H9 (cell line): Measurements from ENCODE around the gene ABLIM3. TPM values are rescaled to one million over a fixed set of nuclear protein-coding genes. Genes with fewer than 3 reads are reported as not detected.

Experiments
- DNase-seq: peaks from one replicate; pipeline ENCODE4 v3.0.0-alpha.2; 2017
- H2AFZ ChIP-seq: one replicate; pipeline ENCODE4 v1.6.1; 2013; ENCODE audit warnings: mild to moderate bottlenecking, low read length, control low read depth, moderate library complexity
- H2AK5ac ChIP-seq: 2 replicates; pipeline ENCODE4 v1.6.1; 2013; ENCODE audit warnings: low read length, control low read depth, mixed read lengths; ENCODE audit not compliant: insufficient read length
- H2BK120ac ChIP-seq: one replicate; pipeline ENCODE4 v1.6.1; 2013; ENCODE audit warnings: low read depth, mild to moderate bottlenecking, low read length, control low read depth, inconsistent platforms; ENCODE audit not compliant: poor library complexity, severe bottlenecking
- H2BK12ac ChIP-seq: 2 replicates; pipeline ENCODE4 v1.6.1; 2013; ENCODE audit warnings: low read length, control low read depth, mixed read lengths, low read depth; ENCODE audit not compliant: insufficient read length
- H2BK15ac ChIP-seq: 2 replicates; pipeline ENCODE4 v1.6.1; 2013; ENCODE audit warnings: low read depth, low read length, control low read depth
- H2BK20ac ChIP-seq: one replicate; pipeline ENCODE4 v1.6.1; 2013; ENCODE audit warnings: low read depth, mild to moderate bottlenecking, low read length, control low read depth, inconsistent platforms; ENCODE audit not compliant: poor library complexity, severe bottlenecking
- H2BK5ac ChIP-seq: 2 replicates; pipeline ENCODE4 v1.6.1; 2013; ENCODE audit warnings: low read length, control low read depth, mixed read lengths; ENCODE audit not compliant: insufficient read length
- H3K14ac ChIP-seq: 2 replicates; pipeline ENCODE4 v1.6.1; 2013; ENCODE audit warnings: low read length, control low read depth; ENCODE audit not compliant: insufficient read depth
- H3K18ac ChIP-seq: 2 replicates; pipeline ENCODE4 v1.6.1; 2013; ENCODE audit warnings: low read depth, mild to moderate bottlenecking, mixed read lengths, low read length, control low read depth; ENCODE audit not compliant: insufficient read length
- H3K23ac ChIP-seq: 2 replicates; pipeline ENCODE4 v1.6.1; 2013; ENCODE audit warnings: low read length, control low read depth, mixed read lengths, low read depth; ENCODE audit not compliant: insufficient read length
- H3K23me2 ChIP-seq: 2 replicates; pipeline ENCODE4 v1.6.1; 2013; ENCODE audit warnings: low read depth, mild to moderate bottlenecking, mixed read lengths, low read length, control low read depth; ENCODE audit not compliant: insufficient read length, poor library complexity, severe bottlenecking
- H3K27ac ChIP-seq: 2 replicates; pipeline ENCODE4 v1.5.1; 2013; ENCODE audit warnings: low read length, control low read depth, mixed read lengths, low read depth; ENCODE audit not compliant: insufficient read length
- H3K27me3 ChIP-seq: 2 replicates; pipeline ENCODE4 v1.6.1; 2013; ENCODE audit warnings: low read length, control low read depth, inconsistent platforms; ENCODE audit not compliant: insufficient read depth
- H3K4ac ChIP-seq: 2 replicates; pipeline ENCODE4 v1.6.1; 2013; ENCODE audit warnings: low read depth, mild to moderate bottlenecking, control low read depth, inconsistent platforms, low read length, moderate library complexity
- H3K4me1 ChIP-seq: 2 replicates; pipeline ENCODE4 v1.6.1; 2013; ENCODE audit warnings: low read length, control low read depth, inconsistent platforms; ENCODE audit not compliant: insufficient read depth
- H3K4me2 ChIP-seq: 2 replicates; pipeline ENCODE4 v1.6.1; 2013; ENCODE audit warnings: low read length, control low read depth, mixed read lengths; ENCODE audit not compliant: insufficient read length, insufficient read depth
- H3K56ac ChIP-seq: 2 replicates; pipeline ENCODE4 v1.6.1; 2013; ENCODE audit warnings: low read depth, mild to moderate bottlenecking, mixed read lengths, low read length, control low read depth; ENCODE audit not compliant: insufficient read length
- H3K79me1 ChIP-seq: 2 replicates; pipeline ENCODE4 v1.6.1; 2013; ENCODE audit warnings: low read depth, mild to moderate bottlenecking, moderate library complexity, low read length, control low read depth, inconsistent platforms; ENCODE audit not compliant: insufficient read depth, poor library complexity, severe bottlenecking
- H3K79me2 ChIP-seq: 2 replicates; pipeline ENCODE4 v1.6.1; 2013; ENCODE audit warnings: low read length, control low read depth, inconsistent platforms; ENCODE audit not compliant: insufficient read depth
- H3K9ac ChIP-seq: 2 replicates; pipeline ENCODE4 v1.6.1; 2013; ENCODE audit warnings: low read length, control low read depth, mixed read lengths; ENCODE audit not compliant: insufficient read length; ENCODE audit errors: extremely low read depth
- H3K9me3 ChIP-seq: one replicate; pipeline ENCODE4 v1.6.1; 2013; ENCODE audit warnings: low read depth, low read length, inconsistent platforms; ENCODE audit not compliant: control insufficient read depth
- H3T11ph ChIP-seq: one replicate; pipeline ENCODE4 v1.6.1; 2013; ENCODE audit warnings: mild to moderate bottlenecking, low read length, control low read depth, inconsistent platforms
- H4K20me1 ChIP-seq: one replicate; pipeline ENCODE4 v1.6.1; 2013; ENCODE audit not compliant: control insufficient read depth, insufficient read length, insufficient read depth
- H4K5ac ChIP-seq: 2 replicates; pipeline ENCODE4 v1.6.1; 2013; ENCODE audit warnings: low read depth, mild to moderate bottlenecking, mixed read lengths, low read length, control low read depth; ENCODE audit not compliant: insufficient read length
- H4K8ac ChIP-seq: replicated peaks from 2 replicates; pipeline ENCODE4 v1.6.1; 2013; ENCODE audit warnings: low read length, control low read depth, mixed read lengths, low read depth; ENCODE audit not compliant: insufficient read length
- H4K91ac ChIP-seq: 2 replicates; pipeline ENCODE4 v1.6.1; 2013; ENCODE audit warnings: low read depth, mild to moderate bottlenecking, moderate library complexity, mixed read lengths, low read length, control low read depth; ENCODE audit not compliant: insufficient read length
- H3K27ac Mint-ChIP-seq, 3 experiments: 2 replicates in 2 of 3; 3 replicates in 1 of 3; pipeline ENCODE4 v1.8.0; 2020 to 2021; ENCODE audit warnings: mixed read lengths in 3 of 3, mild to moderate bottlenecking in 1 of 3, moderate library complexity in 1 of 3
- H3K27me3 Mint-ChIP-seq: 2 replicates; pipeline ENCODE4 v1.8.0; 2021; ENCODE audit warnings: low read depth, mild to moderate bottlenecking, moderate library complexity, mixed read lengths
- H3K36me3 Mint-ChIP-seq, 3 experiments: 2 replicates in 2 of 3; 3 replicates in 1 of 3; pipeline ENCODE4 v1.8.0; 2020 to 2021; ENCODE audit warnings: low read depth in 3 of 3, mixed read lengths in 3 of 3; ENCODE audit not compliant: insufficient read depth in 1 of 3
- H3K4me1 Mint-ChIP-seq, 2 experiments: 2 replicates each; pipeline ENCODE4 v1.8.0; 2020; ENCODE audit warnings: mixed read lengths in 2 of 2
- H3K4me3 Mint-ChIP-seq, 2 experiments: 2 replicates in 1 of 2; 3 replicates in 1 of 2; pipeline ENCODE4 v1.8.0; 2020 to 2021; ENCODE audit warnings: mild to moderate bottlenecking in 2 of 2, mixed read lengths in 2 of 2, moderate library complexity in 1 of 2
- H3K9me3 Mint-ChIP-seq, 2 experiments: 2 replicates in 1 of 2; 3 replicates in 1 of 2; pipeline ENCODE4 v1.8.0; 2020; ENCODE audit warnings: mild to moderate bottlenecking in 2 of 2, mixed read lengths in 2 of 2, moderate library complexity in 1 of 2
- CTCF ChIP-seq: fragments of 200-600 bp; sonication (generic); conservative IDR thresholded peaks from 3 replicates; pipeline ENCODE4 v1.8.0; 2021; ENCODE audit warnings: antibody characterized with exemption, mild to moderate bottlenecking
- WGBS: extraction: QIAGEN DNeasy Blood & Tissue Kit; methylation state at CpG from one replicate; pipeline ENCODE4 v1.1.7; 2013; ENCODE audit warnings: missing lambda C conversion rate, low lambda C conversion rate, mixed read lengths; ENCODE audit not compliant: insufficient read length; ENCODE audit errors: extremely low coverage; 5-methylcytosine and 5-hydroxymethylcytosine counted together
- total RNA-seq: library from RNA; stranded (reverse); gene quantifications from 2 replicates; pipeline ENCODE4 v1.2.1, GENCODE V29; 2021

Gene ABLIM3
- total RNA-seq, 1 experiment from 2014 or later: 0.20 TPM

- no CpG with 5 or more reads among the region's 5 CpGs for WGBS
- Mint-ChIP-seq H3K4me3 (no peak overlapping the region), H3K27ac (no peak overlapping the region), H3K36me3 (no peaks in the 10 kb centered on the region), H3K27me3 (no peaks in the 10 kb centered on the region; the same call in 1 of the 2 replicates), H3K4me1 (peaks cover 10 to 15% of the 10 kb centered on the region in 2 experiments), H3K9me3 (no peaks in the 10 kb centered on the region)
- Histone ChIP-seq H3K23ac (no peak overlapping the region), H2BK12ac (no peak overlapping the region), H4K20me1 (no peaks in the 10 kb centered on the region), H4K91ac (no peak overlapping the region), H3K79me1 (no peaks in the 10 kb centered on the region), H3K4me2 (no peak overlapping the region), H2BK120ac (no peak overlapping the region), H3K14ac (no peak overlapping the region), H3K18ac (no peak overlapping the region), H2AK5ac (no peak overlapping the region), H2BK15ac (no peak overlapping the region), H3K23me2 (no peaks in the 10 kb centered on the region), H4K8ac (no peak overlapping the region), H3K56ac (no peak overlapping the region), H3K27ac (no peak overlapping the region), H2BK20ac (no peak overlapping the region), H4K5ac (no peak overlapping the region), H3K79me2 (no peaks in the 10 kb centered on the region), H3K27me3 (no peaks in the 10 kb centered on the region), H2BK5ac (no peak overlapping the region), H2AFZ (no peak overlapping the region), H3K9me3 (no peaks in the 10 kb centered on the region), H3K4me1 (no peaks in the 10 kb centered on the region; the same call in 1 of the 2 replicates), H3T11ph (no peak overlapping the region), H3K9ac (no peak overlapping the region), H3K4ac (no peak overlapping the region)
- DNase-seq: no peak
- no peak for TF ChIP-seq CTCF
Measured at GRCh38 chr5:149297340-149298025, 156.2 kb downstream of the ABLIM3 start.
